Psoas muscle (tissue), 8 donors: ENCODE results near the gene ISG20. TPM values are rescaled to one million over a fixed set of nuclear protein-coding genes. Genes with fewer than 3 reads are reported as not detected.
A peak's percentile ranks its signal among the peaks of the same experiment; 100 is the strongest.

Experiments used
- ATAC-seq, 4 donors: fragments of 200-7000 bp; cut with Tn5 transposase; one replicate each; pipeline ENCODE4 v1.9.1; 2020; ENCODE audit warnings: moderate library complexity in 3 of 4, mild to moderate bottlenecking in 2 of 4
- DNase-seq, 2 donors: peaks; one replicate each; pipeline ENCODE4 v3.0.0-alpha.2; 2020
- H3K27ac ChIP-seq: fragments of 200-600 bp; one replicate; pipeline ENCODE4 v1.8.0; 2022
- H3K27me3 ChIP-seq, 3 donors: fragments of 200-600 bp in 1 of 3; one replicate each; pipeline versions ENCODE4 v1.6.1 to v1.8.0; 2013 to 2022; ENCODE audit warnings: low read length in 2 of 3, mild to moderate bottlenecking in 2 of 3, moderate library complexity in 1 of 3; ENCODE audit not compliant: insufficient read depth in 3 of 3
- H3K36me3 ChIP-seq, 2 donors: fragments of 200-600 bp in 1 of 2; one replicate each; pipeline versions ENCODE4 v1.6.1 to v1.8.0; 2013 to 2022; ENCODE audit warnings: low read depth in 1 of 2, mild to moderate bottlenecking in 1 of 2, moderate library complexity in 1 of 2; ENCODE audit not compliant: insufficient read depth in 1 of 2
- H3K4me1 ChIP-seq: fragments of 200-600 bp; one replicate; pipeline ENCODE4 v1.8.0; 2022
- H3K4me3 ChIP-seq: fragments of 200-600 bp; one replicate; pipeline ENCODE4 v1.8.0; 2022; ENCODE audit warnings: mild to moderate bottlenecking
- H3K9me3 ChIP-seq: fragments of 200-600 bp; one replicate; pipeline ENCODE4 v1.8.0; 2022
- CTCF ChIP-seq: fragments of 200-600 bp; IDR thresholded peaks from one replicate; pipeline ENCODE4 v1.8.0; 2022; ENCODE audit warnings: antibody characterized with exemption
- WGBS, 3 donors: extraction: QIAGEN DNeasy Blood & Tissue Kit; methylation state at CpG; one replicate each; pipeline versions ENCODE4 v1.1.6 to v1.1.7; 2013; 5-methylcytosine and 5-hydroxymethylcytosine counted together
- intact Hi-C, 2 donors: fragments of 100-400 bp; cut with DNase I; formaldehyde crosslinking; loops; one replicate each; pipeline versions ENCODE4 v1.11.0 to v1.14.2; 2022
- polyA plus RNA-seq, 3 donors: library from polyadenylated mRNA; stranded (reverse); fragments of 200-250 nt; gene quantifications; one replicate each; pipeline ENCODE4 v1.2.3, GENCODE V29; 2013
- total RNA-seq, 4 donors: library from RNA; stranded (reverse); fragmentation: NEBNext Ultra II Directional in 2 of 4; extraction: Animal tissue kit (Norgen Biotek cat#: 25700) in 2 of 4; gene quantifications; one replicate each; pipeline versions ENCODE4 v1.2.1 to v1.2.4, GENCODE V29; 2021 to 2023
- donor health status: healthy with polysubstance abuse.
- donor health status: DM: no; HTN: no; CAD: no; lungs with moderate emphysema.
- donor health status: Bipolar disorder and iron deficiency.
- donor health status: healthy.
- donor health status: DM: yes; HTN: yes; CAD: no.
- donor health status: DM: no; HTN: no; CAD: no.
- donor health status: DM: no; HTN: no; CAD: no.
- donor health status: DM: yes; HTN: yes; CAD: no.

ISG20 gene
- total and polyA plus RNA-seq, 7 donors = 1.1 to 7.4 (median 3.8) TPM

- Histone ChIP-seq H3K27ac (no peak overlapping the region), H3K4me3 (peak overlapping the region; percentile 59), H3K27me3 (peaks cover 0 to 56% (median 0%) of the 10 kb centered on the region in 3 donors), H3K36me3 (no peaks in the 10 kb centered on the region), H3K4me1 (peaks cover 4% of the 10 kb centered on the region), H3K9me3 (no peaks in the 10 kb centered on the region)
- intact Hi-C loops = no loop called here
- TF ChIP-seq CTCF = no peak
- peak in 2 of 4 donors; percentile 39 to 59 for ATAC-seq
- DNase-seq = peak; percentile 46 to 54
- 5 to 7% (median 6%) methylated on average over 51 to 60 of the region's 60 CpGs for WGBS, 3 donors
These were observed 66.3 kb downstream of the ISG20 start for GRCh38 chr15:88704791-88705768.

- Histone ChIP-seq H3K9me3 (no peaks in the 10 kb centered on the region), H3K27me3 (peaks cover 0 to 59% (median 0%) of the 10 kb centered on the region in 3 donors), H3K27ac (no peak overlapping the region), H3K4me3 (peak overlapping the region; percentile 59), H3K4me1 (peaks cover 4% of the 10 kb centered on the region), H3K36me3 (no peaks in the 10 kb centered on the region)
- no peak for TF ChIP-seq CTCF
- intact Hi-C loops = no loop called here
- ATAC-seq (peak in 1 of 4 donors; percentile 10), DNase-seq (no peak)
- WGBS, 3 donors = 64 to 75% (median 75%) methylated on average over 11 of the region's 11 CpGs
These were observed 67.0 kb downstream of the ISG20 start for GRCh38 chr15:88705769-88706165.

Other genes with a start within 250 kb of the ISG20 start
- gene MRPL46, start 171.6 kb upstream of the ISG20 start, total RNA-seq = 10 to 100 TPM; 47.3 to 87.9 (median 65.5) TPM
- gene MRPL46, start 171.6 kb upstream of the ISG20 start, polyA plus RNA-seq = 100 to 1,000 TPM in 2 of 3 donors, 10 to 100 TPM in 1; 82.1 to 207 (median 133) TPM
- 10 to 100 TPM; 48.4 to 62.2 (median 54.5) TPM for gene MRPS11, start 171.3 kb upstream of the ISG20 start, total RNA-seq
- gene MRPS11, start 171.3 kb upstream of the ISG20 start, polyA plus RNA-seq = 100 to 1,000 TPM in 1 of 3 donors, 10 to 100 TPM in 2; 62.3 to 129 (median 73.7) TPM
- 10 to 100 TPM in 1 of 4 donors, 1 to 10 TPM in 3; 6.9 to 13.3 (median 8.1) TPM for gene DET1, start 92.3 kb upstream of the ISG20 start, total RNA-seq
- gene DET1, start 92.3 kb upstream of the ISG20 start, polyA plus RNA-seq = 1 to 10 TPM; 3.9 to 7.0 (median 5.6) TPM
- gene AEN, start 17.7 kb upstream of the ISG20 start, total RNA-seq = 10 to 100 TPM; 10.1 to 46.6 (median 27.8) TPM
- gene AEN, start 17.7 kb upstream of the ISG20 start, polyA plus RNA-seq = 10 to 100 TPM; 25.6 to 35.2 (median 32.2) TPM
- under 1 TPM; 0.06 to 0.17 (median 0.10) TPM for gene ACAN, start 164.4 kb downstream of the ISG20 start, total RNA-seq
- gene ACAN, start 164.4 kb downstream of the ISG20 start, polyA plus RNA-seq = under 1 TPM; 0.09 to 0.69 (median 0.21) TPM